Adrenal gland (tissue), 5 donors: ENCODE data around the gene NLK.

Source experiments
- POLR2A ChIP-seq, 2 donors: fragments of 450-650 bp; IDR thresholded peaks; one replicate each; pipeline ENCODE4 v1.6.1; 2017; ENCODE audit warnings: antibody characterized with exemption in 2 of 2, mild to moderate bottlenecking in 2 of 2, moderate library complexity in 1 of 2
- TF ChIP-seq, protein P1 (sequence below), 6 experiments: fragments of 450-650 bp in 4 of 6; fragments of 200-600 bp in 2 of 6; sonication (generic) in 1 of 6; IDR thresholded peaks; 1 replicate in 5 of 6; 2 replicates in 1 of 6; pipeline versions ENCODE4 v1.5.1 to v1.8.0; 2016 to 2021; ENCODE audit warnings: antibody characterized with exemption in 6 of 6, mild to moderate bottlenecking in 2 of 6, moderate library complexity in 1 of 6
- donor health status: DM: no; HTN: no; CAD: no.

DNA sequence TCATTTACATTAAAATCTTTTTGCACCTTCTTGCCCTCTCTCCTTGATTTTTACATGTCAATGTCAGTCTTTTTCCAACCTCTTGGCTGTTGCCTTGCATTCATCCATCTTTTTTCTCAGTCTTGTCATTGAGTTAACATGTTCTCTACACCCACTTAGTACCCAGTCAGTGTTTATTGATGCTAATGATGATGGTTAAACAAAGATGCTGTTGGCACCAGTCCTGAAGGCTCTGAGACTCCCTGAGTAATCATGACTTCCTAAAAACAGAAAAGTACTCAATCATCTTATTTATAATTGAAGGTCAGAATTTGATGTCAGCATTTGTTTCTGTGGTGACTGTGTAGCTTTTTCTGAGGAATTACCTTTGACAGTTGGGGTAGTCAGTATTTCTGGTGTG lies 104.5 kb downstream of the NLK start:
- TF ChIP-seq, protein P1, sequence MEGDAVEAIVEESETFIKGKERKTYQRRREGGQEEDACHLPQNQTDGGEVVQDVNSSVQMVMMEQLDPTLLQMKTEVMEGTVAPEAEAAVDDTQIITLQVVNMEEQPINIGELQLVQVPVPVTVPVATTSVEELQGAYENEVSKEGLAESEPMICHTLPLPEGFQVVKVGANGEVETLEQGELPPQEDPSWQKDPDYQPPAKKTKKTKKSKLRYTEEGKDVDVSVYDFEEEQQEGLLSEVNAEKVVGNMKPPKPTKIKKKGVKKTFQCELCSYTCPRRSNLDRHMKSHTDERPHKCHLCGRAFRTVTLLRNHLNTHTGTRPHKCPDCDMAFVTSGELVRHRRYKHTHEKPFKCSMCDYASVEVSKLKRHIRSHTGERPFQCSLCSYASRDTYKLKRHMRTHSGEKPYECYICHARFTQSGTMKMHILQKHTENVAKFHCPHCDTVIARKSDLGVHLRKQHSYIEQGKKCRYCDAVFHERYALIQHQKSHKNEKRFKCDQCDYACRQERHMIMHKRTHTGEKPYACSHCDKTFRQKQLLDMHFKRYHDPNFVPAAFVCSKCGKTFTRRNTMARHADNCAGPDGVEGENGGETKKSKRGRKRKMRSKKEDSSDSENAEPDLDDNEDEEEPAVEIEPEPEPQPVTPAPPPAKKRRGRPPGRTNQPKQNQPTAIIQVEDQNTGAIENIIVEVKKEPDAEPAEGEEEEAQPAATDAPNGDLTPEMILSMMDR (IDR thresholded peaks at IDR 0.05): no peak
- no peak for TF ChIP-seq POLR2A (IDR thresholded peaks at IDR 0.05)
